Measurements from ENCODE around the gene ACAP2.
"Not testable (repeated sequence)": the region's sequence is repeated elsewhere in the genome, so short reads cannot be mapped to it uniquely, and the experiment has no call there.

Gene ACAP2

DNA sequence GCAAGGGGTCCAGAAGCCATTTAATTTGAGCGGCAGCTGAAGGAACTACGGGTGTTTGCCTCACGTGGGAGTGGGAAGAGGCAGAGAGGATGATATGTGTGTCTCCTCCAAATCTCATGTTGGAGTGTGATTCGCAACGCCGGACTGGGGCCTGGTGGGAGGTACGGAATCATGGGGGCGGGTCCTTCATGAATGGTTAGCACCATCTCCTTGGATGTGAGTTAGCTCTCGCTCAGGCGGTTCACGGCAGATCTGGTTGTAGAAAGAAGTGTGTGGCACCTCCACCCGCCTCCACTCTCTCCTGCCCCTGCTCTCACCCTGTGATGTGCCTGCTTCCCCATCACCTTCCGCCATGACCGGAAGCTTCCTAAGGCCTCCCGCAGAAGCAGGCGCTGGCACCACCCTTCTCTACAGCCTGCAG, 197.3 kb downstream of the ACAP2 start:
- no peak for DNase-seq (ENCODE audit: low read depth)

DNA sequence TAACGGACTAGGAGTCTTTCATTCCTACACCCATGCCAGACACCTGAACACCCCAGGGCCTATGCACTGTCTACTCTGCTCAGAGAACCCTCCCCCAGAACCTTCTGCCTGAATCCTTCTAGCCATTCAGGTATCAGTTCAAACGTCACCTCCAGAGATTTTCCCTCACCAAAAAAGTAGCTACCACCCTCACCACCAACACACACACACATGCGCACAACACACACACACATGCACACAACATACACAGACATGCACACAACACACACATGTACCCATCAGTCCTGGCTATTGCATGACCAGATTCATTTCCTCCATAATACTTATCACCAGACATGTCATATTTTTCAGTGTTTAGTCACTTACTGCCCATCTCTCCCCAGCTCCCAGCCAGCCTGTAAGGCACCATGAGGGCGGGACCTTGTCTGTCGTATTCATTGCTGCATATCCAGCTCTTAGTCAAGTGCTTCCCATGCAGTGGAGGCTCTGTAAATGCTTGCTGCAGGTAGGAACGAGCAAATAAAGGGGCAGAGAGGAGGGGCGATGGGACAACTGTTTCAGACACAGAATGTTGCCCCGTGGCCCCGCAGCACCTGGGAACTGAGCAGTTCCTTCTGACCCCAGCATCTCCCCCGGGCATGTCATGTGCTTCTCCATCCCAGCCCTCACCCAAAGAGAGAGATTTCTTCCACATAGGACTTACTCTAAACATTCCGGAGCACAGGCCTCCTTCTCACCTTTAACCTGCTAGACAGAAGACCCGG, 201.0 kb downstream of the ACAP2 start:
- no peak for DNase-seq (ENCODE audit: low read depth)

GRCh38 chr3:195240939-195241338, 201.9 kb downstream of the ACAP2 start:
- no peak for DNase-seq (ENCODE audit: low read depth)

- DNase-seq (ENCODE audit: low read depth), result no peak
Observed at GRCh38 chr3:195240171-195240701, 202.6 kb downstream of the ACAP2 start.

DNA sequence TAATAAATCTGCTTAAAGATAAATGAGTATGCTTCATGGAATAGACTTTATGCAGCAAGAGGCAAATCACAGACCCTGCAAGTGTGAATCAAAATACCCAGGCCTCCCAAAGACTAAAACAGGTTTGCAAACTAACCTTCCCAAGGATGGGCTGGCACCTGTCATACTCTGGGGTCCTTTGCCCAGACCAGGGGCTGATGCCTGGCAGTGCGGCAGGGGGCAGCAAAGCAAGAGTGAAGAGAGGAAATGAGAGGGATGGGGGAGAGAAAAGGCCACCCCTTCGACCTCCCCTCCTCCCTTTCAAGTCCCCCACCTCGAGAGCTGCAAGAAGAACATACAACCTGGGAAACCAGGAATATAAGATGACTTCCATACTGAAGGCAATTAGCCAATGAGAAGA, 203.7 kb downstream of the ACAP2 start:
- DNase-seq (ENCODE audit: low read depth), result no peak

DNA sequence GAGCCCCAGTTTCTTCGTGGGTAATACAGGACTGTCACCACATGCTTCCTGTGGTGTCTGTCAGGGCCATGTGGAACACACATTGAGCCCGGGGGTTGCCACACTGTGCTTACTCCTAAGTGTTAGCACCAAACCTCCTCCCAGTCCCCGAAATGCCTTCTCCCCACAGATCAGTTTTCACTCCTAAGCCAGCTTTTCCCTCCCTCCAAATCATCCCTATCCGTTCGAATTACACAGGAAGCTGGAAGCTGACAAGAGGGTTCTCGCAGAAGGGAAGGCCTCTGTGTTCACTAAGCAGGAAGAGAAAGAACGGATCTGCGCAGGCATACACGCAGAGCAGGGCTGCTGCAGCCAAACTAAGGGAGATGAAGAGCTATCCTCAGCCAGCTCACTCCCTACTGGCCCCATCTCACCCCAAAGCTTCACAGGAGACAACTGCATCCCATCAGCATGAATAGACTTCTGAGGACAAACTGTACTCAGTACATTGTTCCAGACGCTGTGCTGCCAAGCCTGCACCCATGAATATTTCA, 204.2 kb downstream of the ACAP2 start:
- DNase-seq (ENCODE audit: low read depth), result no peak

GRCh38 chr3:195238081-195238571, 204.7 kb downstream of the ACAP2 start:
- no peak for DNase-seq (ENCODE audit: low read depth)

GRCh38 chr3:195236801-195237570, 205.8 kb downstream of the ACAP2 start:
- DNase-seq (ENCODE audit: low read depth), result no peak

DNA sequence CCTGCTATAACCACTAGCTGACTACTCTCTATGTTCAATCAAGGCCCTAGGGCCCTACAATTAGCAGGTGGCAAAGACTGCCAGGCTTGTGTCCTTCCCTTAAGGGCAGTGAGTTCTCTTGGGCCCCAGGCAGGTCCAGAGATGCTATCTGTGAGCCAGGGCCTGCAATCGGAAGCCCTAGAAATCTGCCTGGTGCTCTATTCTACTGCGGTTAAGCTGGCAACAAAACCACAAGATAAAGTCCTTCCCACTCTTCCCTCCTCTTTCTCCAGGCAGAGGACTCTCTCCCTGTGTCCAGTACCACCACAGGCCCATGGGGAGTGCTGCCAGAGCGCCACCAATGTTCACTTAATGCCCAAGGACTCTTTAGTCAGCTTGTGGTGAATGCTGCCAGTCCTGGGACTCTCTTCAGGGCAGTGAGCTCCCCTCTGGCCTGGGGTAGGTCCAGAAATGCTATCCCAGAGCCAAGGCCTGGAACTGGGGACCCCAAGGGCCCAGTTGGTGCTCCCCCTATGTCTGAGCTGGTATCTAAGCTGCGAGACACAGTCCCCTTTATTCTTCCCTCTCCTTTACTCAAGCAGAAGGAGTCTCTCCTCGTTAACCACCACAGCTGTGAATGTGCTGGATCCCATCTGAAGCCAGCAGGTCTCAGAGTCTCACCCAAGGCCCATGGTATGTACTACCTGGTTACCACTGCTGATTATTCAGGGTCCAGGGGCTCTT, 206.6 kb downstream of the ACAP2 start:
- no peak for DNase-seq (ENCODE audit: low read depth)

- no peak for DNase-seq (ENCODE audit: low read depth)
Observed at GRCh38 chr3:195230244-195230643, 212.6 kb downstream of the ACAP2 start.

DNA sequence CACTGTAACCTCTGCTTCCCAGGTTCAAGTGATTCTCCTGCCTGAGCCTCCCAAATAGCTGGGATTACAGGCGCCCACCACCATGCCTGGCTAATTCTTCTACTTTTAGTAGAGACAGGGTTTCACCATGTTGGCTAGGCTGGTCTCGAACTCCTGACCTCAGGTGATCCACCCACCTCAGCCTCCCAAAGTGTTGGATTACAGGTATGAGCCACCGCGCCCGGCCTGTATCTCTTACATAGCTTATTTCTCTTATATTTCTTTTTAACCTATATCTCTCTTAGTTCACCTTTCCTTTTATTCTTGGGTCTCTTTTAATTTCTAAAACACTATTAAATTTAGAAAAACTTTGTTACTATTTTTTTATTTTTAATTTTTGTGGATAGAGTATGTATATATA, 213.9 kb downstream of the ACAP2 start:
- DNase-seq (ENCODE audit: low read depth), result not testable (repeated sequence)

DNA sequence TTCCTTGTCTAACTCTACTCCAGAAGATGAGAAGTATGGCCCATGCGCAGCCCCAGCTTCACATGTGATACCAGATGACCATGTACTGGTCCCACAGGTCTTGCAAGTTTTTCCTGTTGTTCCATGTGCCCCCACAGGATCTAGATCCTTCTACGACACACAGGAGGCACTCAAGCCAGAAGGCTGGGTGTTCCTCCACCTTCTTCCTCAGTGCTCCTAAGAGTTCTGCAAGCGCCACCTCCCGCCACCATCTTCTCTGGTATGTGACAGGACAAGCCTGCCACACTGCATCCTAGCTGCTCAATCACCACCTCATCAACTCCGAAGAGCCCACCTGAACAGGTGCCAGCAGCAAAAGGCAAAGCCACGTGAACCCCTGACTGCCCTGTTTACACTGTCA, 214.9 kb downstream of the ACAP2 start:
- DNase-seq (ENCODE audit: low read depth), result no peak

DNA sequence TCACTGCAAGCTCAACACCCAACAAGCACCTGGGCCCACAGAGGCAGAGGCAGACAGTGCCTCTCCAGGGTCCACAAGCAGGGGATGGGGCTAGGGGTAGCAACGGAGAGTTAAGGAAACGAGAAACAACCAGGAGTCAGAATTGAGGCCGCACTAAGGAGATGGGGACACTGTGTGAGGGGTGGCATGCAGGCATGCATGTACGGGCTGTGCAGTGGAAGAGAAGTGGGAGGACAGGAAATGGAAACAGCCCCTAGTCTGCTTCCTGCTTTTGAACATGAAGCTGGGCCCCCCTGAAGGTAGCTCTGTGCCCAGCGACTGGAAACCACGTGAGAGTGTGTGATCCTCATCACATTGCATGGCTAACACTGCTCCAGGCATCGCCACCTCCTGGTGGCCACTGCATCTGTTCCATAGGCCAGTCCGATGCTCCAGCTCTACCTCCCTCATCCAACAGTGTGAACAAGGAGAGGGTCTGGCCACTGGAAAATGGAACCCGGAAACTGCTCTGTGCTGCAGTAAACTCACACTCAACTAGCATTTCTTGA, 215.8 kb downstream of the ACAP2 start:
- DNase-seq (ENCODE audit: low read depth), result no peak

DNA sequence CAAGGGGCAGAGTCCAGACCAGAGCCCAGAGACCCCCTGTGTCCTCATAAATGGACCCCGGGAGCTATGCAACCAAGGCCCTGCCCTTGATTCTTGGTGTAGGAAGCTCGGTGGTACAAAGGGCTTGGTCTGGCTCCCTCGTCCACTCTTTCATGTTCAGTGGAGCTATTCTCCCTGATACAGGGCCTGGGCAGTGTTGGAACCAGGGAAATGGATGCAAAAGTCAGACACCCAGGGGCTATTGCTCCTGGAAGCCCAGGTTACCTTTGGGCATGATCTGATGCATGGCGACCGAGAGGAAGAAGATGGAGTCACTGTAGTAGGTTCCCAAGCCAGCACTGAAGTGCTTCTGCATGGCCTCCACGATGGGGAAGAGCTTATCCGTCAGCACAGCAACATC, 216.4 kb downstream of the ACAP2 start:
- DNase-seq (ENCODE audit: low read depth), result no peak

- no peak for DNase-seq (ENCODE audit: low read depth)
Observed at GRCh38 chr3:195224980-195225580, 217.7 kb downstream of the ACAP2 start.

All from activated T-cell treated with anti-CD3 and anti-CD28 coated beads for 1 hour (primary cell).